Stimulated activated CD8-positive, alpha-beta memory T cell treated with anti-CD3 and anti-CD28 coated beads, Interleukin-2, amount 100 ng/mL, for 48 hours (primary cell): ENCODE results near the gene ASAP3.
A peak's percentile ranks its signal among the peaks of the same experiment; 100 is the strongest.

Experiments used
- DNase-seq, 2 donors: peaks; one replicate each; pipeline ENCODE4 v3.0.0-alpha.2; 2020; ENCODE audit warnings: low read depth in 2 of 2

The ASAP3 gene

GRCh38 chr1:23449306-23449705 lies 34.7 kb downstream of the ASAP3 start:
- DNase-seq: no peak

GRCh38 chr1:23448846-23449245 lies 35.1 kb downstream of the ASAP3 start:
- no peak for DNase-seq

GRCh38 chr1:23446661-23447310 lies 37.2 kb downstream of the ASAP3 start:
- DNase-seq: no peak

- no peak for DNase-seq
These were observed 39.2 kb downstream of the ASAP3 start for GRCh38 chr1:23444596-23445390.

- no peak for DNase-seq
These were observed 39.9 kb downstream of the ASAP3 start for GRCh38 chr1:23444104-23444533.

GRCh38 chr1:23442751-23443150 lies 41.2 kb downstream of the ASAP3 start:
- DNase-seq: no peak

GRCh38 chr1:23441446-23442148 lies 42.4 kb downstream of the ASAP3 start:
- DNase-seq: no peak

- no peak for DNase-seq
These were observed 45.4 kb downstream of the ASAP3 start for GRCh38 chr1:23438545-23438944.

- DNase-seq: no peak
These were observed 46.7 kb downstream of the ASAP3 start for GRCh38 chr1:23437355-23437664.

- peak; percentile 12 to 34 for DNase-seq
These were observed 47.2 kb downstream of the ASAP3 start for GRCh38 chr1:23436520-23437354.

- DNase-seq: no peak
These were observed 49.7 kb downstream of the ASAP3 start for GRCh38 chr1:23434260-23434775.

GRCh38 chr1:23433122-23433521 lies 50.9 kb downstream of the ASAP3 start:
- DNase-seq: no peak

GRCh38 chr1:23431431-23431830 lies 52.5 kb downstream of the ASAP3 start:
- DNase-seq: no peak

- DNase-seq: no peak
These were observed 53.2 kb downstream of the ASAP3 start for GRCh38 chr1:23430803-23431202.

- DNase-seq: no peak
These were observed 55.7 kb downstream of the ASAP3 start for GRCh38 chr1:23428136-23428905.

GRCh38 chr1:23427550-23427949 lies 56.4 kb downstream of the ASAP3 start:
- DNase-seq: no peak

- DNase-seq: no peak
These were observed 57.2 kb downstream of the ASAP3 start for GRCh38 chr1:23426828-23427227.

- DNase-seq: no peak
These were observed 58.8 kb downstream of the ASAP3 start for GRCh38 chr1:23425193-23425494.

- no peak for DNase-seq
These were observed 59.4 kb downstream of the ASAP3 start, which contains the start of gene TCEA3 for GRCh38 chr1:23424293-23425192. TSS of gene TCEA3 (minus strand) at chr1:23424748. CDS start at chr1:23424633, 115 bp downstream.
